K562 (cell line): Measurements from ENCODE around the gene ZNF763. TPM values are rescaled to one million over a fixed set of nuclear protein-coding genes. Genes with fewer than 3 reads are reported as not detected.

Experiments used
- CBX1 ChIP-seq: sonication (generic); IDR thresholded peaks from 2 replicates; pipeline ENCODE4 v1.6.1; 2016; ENCODE audit warnings: antibody characterized with exemption, low read depth, mild to moderate bottlenecking
- DMBX1 ChIP-seq: fragments of 250-450 bp; sonication (Bioruptor Pico); IDR thresholded peaks from 2 replicates; pipeline ENCODE4 v1.8.0; 2022; ENCODE audit warnings: inconsistent platforms, mild to moderate bottlenecking, moderate library complexity, borderline replicate concordance
- HDAC2 ChIP-seq: fragments of 450-650 bp; IDR thresholded peaks from 2 replicates; pipeline ENCODE4 v1.6.1; 2016; ENCODE audit warnings: mild to moderate bottlenecking
- HDAC6 ChIP-seq: IDR thresholded peaks from 2 replicates; pipeline ENCODE4 v1.6.1; 2012; ENCODE audit warnings: low read depth, mild to moderate bottlenecking, control low read depth, inconsistent platforms, low read length, moderate library complexity
- NFATC3 ChIP-seq: fragments of 450-650 bp; IDR thresholded peaks from 2 replicates; pipeline ENCODE4 v1.6.1; 2017; ENCODE audit warnings: mild to moderate bottlenecking
- TRIM28 ChIP-seq: fragments of 450-650 bp; IDR thresholded peaks from 2 replicates; pipeline ENCODE4 v1.6.1; 2017
- polyA plus RNA-seq, 8 experiments: library from polyadenylated mRNA; depleted of rRNA in 4 of 8; stranded (reverse) in 5 of 8; unstranded in 3 of 8; fragments of >200 nt; fragmentation: Nextera tagmentation in 2 of 8; fragmentation: Illumina TruSeq in 1 of 8; extraction: Ambion mirVana in 2 of 8; extraction: Trizol in 1 of 8; gene quantifications; 2 replicates each; pipeline versions ENCODE4 v1.2.1 to v1.2.3, GENCODE V29; 2011 to 2014; ENCODE audit warnings: inconsistent platforms in 1 of 8, missing spikeins in 1 of 8
- total RNA-seq, 7 experiments: library from RNA; depleted of rRNA in 6 of 7; stranded (reverse); fragments of >200 nt in 6 of 7; fragmentation: Illumina TruSeq in 2 of 7; extraction: Trizol in 2 of 7; gene quantifications; 2 replicates each; pipeline versions ENCODE4 v1.2.1 to v1.2.3, GENCODE V29; 2011 to 2021; ENCODE audit warnings: low replicate concordance in 1 of 7
- TF ChIP-seq, protein P1 (sequence below), 2 experiments: fragments of 450-650 bp; formaldehyde crosslinking in 1 of 2; IDR thresholded peaks; 2 replicates each; pipeline versions ENCODE4 v1.4.0 to v1.6.1; 2014 to 2020; ENCODE audit warnings: mild to moderate bottlenecking in 2 of 2, borderline replicate concordance in 1 of 2, low read depth in 1 of 2
- TF ChIP-seq, protein P2 (sequence below): fragments of 450-650 bp; IDR thresholded peaks from 2 replicates; pipeline ENCODE4 v1.6.1; 2016; ENCODE audit warnings: mild to moderate bottlenecking, moderate library complexity
- TF ChIP-seq, protein P3 (sequence below): fragments of 250-450 bp; sonication (Bioruptor Pico); IDR thresholded peaks from 2 replicates; pipeline ENCODE4 v1.8.0; 2021; ENCODE audit warnings: moderate library complexity, mild to moderate bottlenecking, inconsistent platforms

Gene ZNF763
- total and polyA plus RNA-seq, 9 of the 15 experiments (the other 6 are each of a cell fraction or from before 2014, with no cell fraction given): 0.08 to 0.28 (median 0.16) TPM; not detected in 3

DNA sequence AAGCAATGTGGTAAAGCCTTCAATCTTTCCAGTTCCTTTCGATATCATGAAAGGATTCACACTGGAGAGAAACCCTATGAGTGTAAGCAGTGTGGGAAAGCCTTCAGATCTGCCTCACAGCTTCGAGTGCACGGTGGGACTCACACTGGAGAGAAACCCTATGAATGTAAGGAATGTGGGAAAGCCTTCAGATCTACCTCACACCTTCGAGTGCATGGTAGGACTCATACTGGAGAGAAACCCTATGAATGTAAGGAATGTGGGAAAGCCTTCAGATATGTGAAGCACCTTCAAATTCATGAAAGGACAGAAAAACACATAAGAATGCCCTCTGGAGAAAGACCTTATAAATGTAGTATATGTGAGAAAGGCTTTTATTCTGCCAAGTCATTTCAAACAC, 15.6 kb upstream of the ZNF763 start (continued):
- no peak for TF ChIP-seq HDAC2
- peak; percentile 96 for TF ChIP-seq TRIM28
- TF ChIP-seq, protein P1, sequence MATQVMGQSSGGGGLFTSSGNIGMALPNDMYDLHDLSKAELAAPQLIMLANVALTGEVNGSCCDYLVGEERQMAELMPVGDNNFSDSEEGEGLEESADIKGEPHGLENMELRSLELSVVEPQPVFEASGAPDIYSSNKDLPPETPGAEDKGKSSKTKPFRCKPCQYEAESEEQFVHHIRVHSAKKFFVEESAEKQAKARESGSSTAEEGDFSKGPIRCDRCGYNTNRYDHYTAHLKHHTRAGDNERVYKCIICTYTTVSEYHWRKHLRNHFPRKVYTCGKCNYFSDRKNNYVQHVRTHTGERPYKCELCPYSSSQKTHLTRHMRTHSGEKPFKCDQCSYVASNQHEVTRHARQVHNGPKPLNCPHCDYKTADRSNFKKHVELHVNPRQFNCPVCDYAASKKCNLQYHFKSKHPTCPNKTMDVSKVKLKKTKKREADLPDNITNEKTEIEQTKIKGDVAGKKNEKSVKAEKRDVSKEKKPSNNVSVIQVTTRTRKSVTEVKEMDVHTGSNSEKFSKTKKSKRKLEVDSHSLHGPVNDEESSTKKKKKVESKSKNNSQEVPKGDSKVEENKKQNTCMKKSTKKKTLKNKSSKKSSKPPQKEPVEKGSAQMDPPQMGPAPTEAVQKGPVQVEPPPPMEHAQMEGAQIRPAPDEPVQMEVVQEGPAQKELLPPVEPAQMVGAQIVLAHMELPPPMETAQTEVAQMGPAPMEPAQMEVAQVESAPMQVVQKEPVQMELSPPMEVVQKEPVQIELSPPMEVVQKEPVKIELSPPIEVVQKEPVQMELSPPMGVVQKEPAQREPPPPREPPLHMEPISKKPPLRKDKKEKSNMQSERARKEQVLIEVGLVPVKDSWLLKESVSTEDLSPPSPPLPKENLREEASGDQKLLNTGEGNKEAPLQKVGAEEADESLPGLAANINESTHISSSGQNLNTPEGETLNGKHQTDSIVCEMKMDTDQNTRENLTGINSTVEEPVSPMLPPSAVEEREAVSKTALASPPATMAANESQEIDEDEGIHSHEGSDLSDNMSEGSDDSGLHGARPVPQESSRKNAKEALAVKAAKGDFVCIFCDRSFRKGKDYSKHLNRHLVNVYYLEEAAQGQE (IDR thresholded peaks at IDR 0.05; ENCODE audit: borderline replicate concordance): 0 out of 2 replicates have a peak, but pooled peaks have one; percentile 4
- TF ChIP-seq, protein P1 (CRISPR knock-in tag; IDR thresholded peaks at IDR 0.05; ENCODE audit: low read depth): no peak
- peak; percentile 90 for TF ChIP-seq CBX1
- peak; percentile 31; the same call in 1 of the 2 replicates for TF ChIP-seq DMBX1 (CRISPR knock-in tag)
- 0 out of 2 replicates have a peak, but pooled peaks have one; percentile 57 for TF ChIP-seq HDAC6
- TF ChIP-seq, protein P2, sequence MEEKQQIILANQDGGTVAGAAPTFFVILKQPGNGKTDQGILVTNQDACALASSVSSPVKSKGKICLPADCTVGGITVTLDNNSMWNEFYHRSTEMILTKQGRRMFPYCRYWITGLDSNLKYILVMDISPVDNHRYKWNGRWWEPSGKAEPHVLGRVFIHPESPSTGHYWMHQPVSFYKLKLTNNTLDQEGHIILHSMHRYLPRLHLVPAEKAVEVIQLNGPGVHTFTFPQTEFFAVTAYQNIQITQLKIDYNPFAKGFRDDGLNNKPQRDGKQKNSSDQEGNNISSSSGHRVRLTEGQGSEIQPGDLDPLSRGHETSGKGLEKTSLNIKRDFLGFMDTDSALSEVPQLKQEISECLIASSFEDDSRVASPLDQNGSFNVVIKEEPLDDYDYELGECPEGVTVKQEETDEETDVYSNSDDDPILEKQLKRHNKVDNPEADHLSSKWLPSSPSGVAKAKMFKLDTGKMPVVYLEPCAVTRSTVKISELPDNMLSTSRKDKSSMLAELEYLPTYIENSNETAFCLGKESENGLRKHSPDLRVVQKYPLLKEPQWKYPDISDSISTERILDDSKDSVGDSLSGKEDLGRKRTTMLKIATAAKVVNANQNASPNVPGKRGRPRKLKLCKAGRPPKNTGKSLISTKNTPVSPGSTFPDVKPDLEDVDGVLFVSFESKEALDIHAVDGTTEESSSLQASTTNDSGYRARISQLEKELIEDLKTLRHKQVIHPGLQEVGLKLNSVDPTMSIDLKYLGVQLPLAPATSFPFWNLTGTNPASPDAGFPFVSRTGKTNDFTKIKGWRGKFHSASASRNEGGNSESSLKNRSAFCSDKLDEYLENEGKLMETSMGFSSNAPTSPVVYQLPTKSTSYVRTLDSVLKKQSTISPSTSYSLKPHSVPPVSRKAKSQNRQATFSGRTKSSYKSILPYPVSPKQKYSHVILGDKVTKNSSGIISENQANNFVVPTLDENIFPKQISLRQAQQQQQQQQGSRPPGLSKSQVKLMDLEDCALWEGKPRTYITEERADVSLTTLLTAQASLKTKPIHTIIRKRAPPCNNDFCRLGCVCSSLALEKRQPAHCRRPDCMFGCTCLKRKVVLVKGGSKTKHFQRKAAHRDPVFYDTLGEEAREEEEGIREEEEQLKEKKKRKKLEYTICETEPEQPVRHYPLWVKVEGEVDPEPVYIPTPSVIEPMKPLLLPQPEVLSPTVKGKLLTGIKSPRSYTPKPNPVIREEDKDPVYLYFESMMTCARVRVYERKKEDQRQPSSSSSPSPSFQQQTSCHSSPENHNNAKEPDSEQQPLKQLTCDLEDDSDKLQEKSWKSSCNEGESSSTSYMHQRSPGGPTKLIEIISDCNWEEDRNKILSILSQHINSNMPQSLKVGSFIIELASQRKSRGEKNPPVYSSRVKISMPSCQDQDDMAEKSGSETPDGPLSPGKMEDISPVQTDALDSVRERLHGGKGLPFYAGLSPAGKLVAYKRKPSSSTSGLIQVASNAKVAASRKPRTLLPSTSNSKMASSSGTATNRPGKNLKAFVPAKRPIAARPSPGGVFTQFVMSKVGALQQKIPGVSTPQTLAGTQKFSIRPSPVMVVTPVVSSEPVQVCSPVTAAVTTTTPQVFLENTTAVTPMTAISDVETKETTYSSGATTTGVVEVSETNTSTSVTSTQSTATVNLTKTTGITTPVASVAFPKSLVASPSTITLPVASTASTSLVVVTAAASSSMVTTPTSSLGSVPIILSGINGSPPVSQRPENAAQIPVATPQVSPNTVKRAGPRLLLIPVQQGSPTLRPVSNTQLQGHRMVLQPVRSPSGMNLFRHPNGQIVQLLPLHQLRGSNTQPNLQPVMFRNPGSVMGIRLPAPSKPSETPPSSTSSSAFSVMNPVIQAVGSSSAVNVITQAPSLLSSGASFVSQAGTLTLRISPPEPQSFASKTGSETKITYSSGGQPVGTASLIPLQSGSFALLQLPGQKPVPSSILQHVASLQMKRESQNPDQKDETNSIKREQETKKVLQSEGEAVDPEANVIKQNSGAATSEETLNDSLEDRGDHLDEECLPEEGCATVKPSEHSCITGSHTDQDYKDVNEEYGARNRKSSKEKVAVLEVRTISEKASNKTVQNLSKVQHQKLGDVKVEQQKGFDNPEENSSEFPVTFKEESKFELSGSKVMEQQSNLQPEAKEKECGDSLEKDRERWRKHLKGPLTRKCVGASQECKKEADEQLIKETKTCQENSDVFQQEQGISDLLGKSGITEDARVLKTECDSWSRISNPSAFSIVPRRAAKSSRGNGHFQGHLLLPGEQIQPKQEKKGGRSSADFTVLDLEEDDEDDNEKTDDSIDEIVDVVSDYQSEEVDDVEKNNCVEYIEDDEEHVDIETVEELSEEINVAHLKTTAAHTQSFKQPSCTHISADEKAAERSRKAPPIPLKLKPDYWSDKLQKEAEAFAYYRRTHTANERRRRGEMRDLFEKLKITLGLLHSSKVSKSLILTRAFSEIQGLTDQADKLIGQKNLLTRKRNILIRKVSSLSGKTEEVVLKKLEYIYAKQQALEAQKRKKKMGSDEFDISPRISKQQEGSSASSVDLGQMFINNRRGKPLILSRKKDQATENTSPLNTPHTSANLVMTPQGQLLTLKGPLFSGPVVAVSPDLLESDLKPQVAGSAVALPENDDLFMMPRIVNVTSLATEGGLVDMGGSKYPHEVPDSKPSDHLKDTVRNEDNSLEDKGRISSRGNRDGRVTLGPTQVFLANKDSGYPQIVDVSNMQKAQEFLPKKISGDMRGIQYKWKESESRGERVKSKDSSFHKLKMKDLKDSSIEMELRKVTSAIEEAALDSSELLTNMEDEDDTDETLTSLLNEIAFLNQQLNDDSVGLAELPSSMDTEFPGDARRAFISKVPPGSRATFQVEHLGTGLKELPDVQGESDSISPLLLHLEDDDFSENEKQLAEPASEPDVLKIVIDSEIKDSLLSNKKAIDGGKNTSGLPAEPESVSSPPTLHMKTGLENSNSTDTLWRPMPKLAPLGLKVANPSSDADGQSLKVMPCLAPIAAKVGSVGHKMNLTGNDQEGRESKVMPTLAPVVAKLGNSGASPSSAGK: peak; percentile 19; the same call in 1 of the 2 replicates
- TF ChIP-seq, protein P3, sequence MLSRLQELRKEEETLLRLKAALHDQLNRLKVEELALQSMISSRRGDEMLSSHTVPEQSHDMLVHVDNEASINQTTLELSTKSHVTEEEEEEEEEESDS (CRISPR knock-in tag): no peak
- TF ChIP-seq NFATC3: no peak
